Testis (tissue), 3 donors: ENCODE measurements around the gene FCMR. TPM values are rescaled to one million over a fixed set of nuclear protein-coding genes. Genes with fewer than 3 reads are reported as not detected.
A peak's percentile ranks its signal among the peaks of the same experiment; 100 is the strongest.

Source experiments
- DNase-seq: peaks from one replicate; pipeline ENCODE4 v3.0.0-alpha.2; 2019
- H3K27ac ChIP-seq, 2 donors: fragments of 200-600 bp; sonication (generic); one replicate each; pipeline ENCODE4 v1.5.1; 2019
- H3K27me3 ChIP-seq: fragments of 200-600 bp; sonication (generic); one replicate; pipeline ENCODE4 v1.5.1; 2019
- H3K36me3 ChIP-seq: fragments of 200-600 bp; sonication (generic); one replicate; pipeline ENCODE4 v1.5.1; 2017; ENCODE audit warnings: low read depth; ENCODE audit errors: missing control alignments
- H3K4me1 ChIP-seq: fragments of 200-600 bp; sonication (generic); one replicate; pipeline ENCODE4 v1.5.1; 2019
- H3K4me3 ChIP-seq, 2 donors: fragments of 200-600 bp; sonication (generic); one replicate each; pipeline ENCODE4 v1.5.1; 2017 to 2019
- H3K9me3 ChIP-seq: fragments of 200-600 bp; sonication (generic); one replicate; pipeline ENCODE4 v1.5.1; 2017
- CTCF ChIP-seq, 3 experiments: fragments of 450-650 bp in 2 of 3; fragments of 200-600 bp in 1 of 3; sonication (generic) in 1 of 3; IDR thresholded peaks; one replicate each; pipeline ENCODE4 v1.5.1; 2016 to 2019; ENCODE audit warnings: antibody characterized with exemption in 3 of 3, mild to moderate bottlenecking in 2 of 3, moderate library complexity in 1 of 3
- POLR2A ChIP-seq: fragments of 450-650 bp; IDR thresholded peaks from one replicate; pipeline ENCODE4 v1.6.1; 2017; ENCODE audit warnings: antibody characterized with exemption, mild to moderate bottlenecking, moderate library complexity
- WGBS, 2 donors: methylation state at CpG; one replicate each; pipeline ENCODE4 v1.1.5; 2018; 5-methylcytosine and 5-hydroxymethylcytosine counted together
- intact Hi-C: fragments of 100-400 bp; cut with DNase I; formaldehyde crosslinking; loops from one replicate; pipeline ENCODE4 v1.15.1; 2023; ENCODE audit warnings: low total_unique reads
- polyA plus RNA-seq: library from polyadenylated mRNA; stranded (reverse); fragments of 350-450 nt; fragmentation: Illumina TruSeq; extraction: RNeasy Lipid Tissue Mini Kit (QIAGEN cat#74804); gene quantifications from one replicate; pipeline ENCODE4 v1.2.3, GENCODE V29; 2014; ENCODE audit warnings: low read depth, low replicate concordance; ENCODE audit not compliant: insufficient read depth
- total RNA-seq, 2 donors: library from RNA; depleted of rRNA; stranded (reverse); fragments of >200 nt; gene quantifications; one replicate each; pipeline ENCODE4 v1.2.3, GENCODE V29; 2016

FCMR gene
- total and polyA plus RNA-seq, 3 donors from 2014 or later: 1.1 to 5.3 (median 1.3) TPM

GRCh38 chr1:206909161-206909882 is 12.4 kb downstream of the FCMR start:
- no peaks in the 10 kb centered on the region for H3K27me3 ChIP-seq
- H3K36me3 ChIP-seq: no peaks in the 10 kb centered on the region
- no peak for TF ChIP-seq CTCF (IDR thresholded peaks at IDR 0.05)
- peak; percentile 66 for DNase-seq
- H3K27ac ChIP-seq: peak overlapping the region in 1 of 2 donors; percentile 27
- WGBS, 2 donors: 2 to 3% methylated on average over 11 to 56 of the region's 69 CpGs
- intact Hi-C loops: no loop called here
- peak overlapping the region; percentile 43 to 63 for H3K4me3 ChIP-seq
- H3K9me3 ChIP-seq: no peaks in the 10 kb centered on the region
- H3K4me1 ChIP-seq: no peaks in the 10 kb centered on the region

DNA sequence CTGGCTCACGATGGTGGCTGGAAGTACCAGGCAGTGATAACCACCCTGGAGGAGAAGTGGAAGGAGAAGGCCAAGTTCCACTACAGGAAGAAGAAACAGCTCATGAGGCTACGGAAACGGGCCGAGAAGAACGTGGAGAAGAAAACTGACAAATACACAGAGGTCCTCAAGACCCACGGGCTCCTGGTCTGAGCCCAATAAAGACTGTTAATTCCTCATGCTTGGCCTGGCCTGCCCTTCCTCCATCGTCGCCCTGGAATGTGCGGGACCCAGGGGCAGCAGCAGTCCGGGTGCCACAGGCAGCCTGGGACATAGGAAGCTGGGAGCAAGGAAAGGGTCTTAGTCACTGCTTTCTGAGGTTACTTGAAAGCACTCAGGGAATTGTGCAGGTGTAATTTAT is 13.7 kb downstream of the FCMR start:
- H3K9me3 ChIP-seq: no peaks in the 10 kb centered on the region
- H3K36me3 ChIP-seq: no peaks in the 10 kb centered on the region
- no peak for DNase-seq
- no peaks in the 10 kb centered on the region for H3K4me1 ChIP-seq
- H3K27me3 ChIP-seq: no peaks in the 10 kb centered on the region
- intact Hi-C loops: no loop called here
- no peak overlapping the region for H3K4me3 ChIP-seq
- TF ChIP-seq CTCF (IDR thresholded peaks at IDR 0.05): no peak
- TF ChIP-seq POLR2A: no peak
- no peak overlapping the region for H3K27ac ChIP-seq
- WGBS, 2 donors: 73 to 74% methylated on average over 10 of the region's 10 CpGs

DNA sequence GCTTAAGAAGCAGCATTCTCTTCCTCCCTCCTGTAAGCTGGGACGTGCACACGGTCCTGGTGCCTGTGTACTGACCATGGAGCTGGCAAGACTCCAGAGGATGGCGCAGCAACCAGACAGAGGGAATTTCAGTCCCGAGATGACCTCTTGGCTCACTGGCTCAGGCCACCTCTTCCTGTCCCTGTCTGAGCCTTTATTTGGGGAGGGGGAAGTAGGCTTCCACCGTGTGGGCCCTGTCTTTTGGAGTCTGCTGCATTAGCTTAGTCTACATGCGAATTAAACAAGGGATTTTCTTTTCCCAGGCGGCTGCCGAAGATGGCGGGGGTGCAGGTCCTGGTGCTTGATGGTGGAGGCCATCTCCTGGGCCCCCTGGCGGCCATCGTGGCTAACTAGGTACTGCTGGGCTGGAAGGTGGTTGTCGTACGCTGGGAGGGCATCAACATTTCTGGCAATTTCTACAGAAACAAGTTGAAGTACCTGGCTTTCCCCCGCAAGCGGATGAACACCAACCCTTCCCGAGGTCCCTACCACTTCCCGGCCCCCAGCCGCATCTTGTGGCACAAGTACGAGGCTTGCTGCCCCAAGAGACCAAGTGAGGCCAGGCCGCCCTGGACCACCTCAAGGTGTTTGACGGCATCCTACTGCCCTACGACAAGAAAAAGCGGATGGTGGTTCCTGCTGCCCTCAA is 14.3 kb downstream of the FCMR start:
- DNase-seq: peak; percentile 33
- Histone ChIP-seq H3K4me3 (no peak overlapping the region), H3K27me3 (no peaks in the 10 kb centered on the region), H3K36me3 (no peaks in the 10 kb centered on the region), H3K27ac (no peak overlapping the region), H3K9me3 (no peaks in the 10 kb centered on the region), H3K4me1 (no peaks in the 10 kb centered on the region)
- intact Hi-C loops: no loop called here
- WGBS, 2 donors: 60 to 74% methylated on average over 19 to 23 of the region's 23 CpGs
- peak in 2 of 3 experiments; percentile 6 to 12 for TF ChIP-seq CTCF (IDR thresholded peaks at IDR 0.05)
- TF ChIP-seq POLR2A: no peak

- Histone ChIP-seq H3K36me3 (no peaks in the 10 kb centered on the region), H3K4me1 (no peaks in the 10 kb centered on the region), H3K4me3 (no peak overlapping the region), H3K9me3 (no peaks in the 10 kb centered on the region), H3K27me3 (no peaks in the 10 kb centered on the region), H3K27ac (no peak overlapping the region)
- intact Hi-C loops: no loop called here
- WGBS, 2 donors: 81 to 91% methylated on average over 4 of the region's 4 CpGs
- DNase-seq: no peak
- TF ChIP-seq CTCF (IDR thresholded peaks at IDR 0.05) (no peak), POLR2A (no peak)
These were observed 16.2 kb downstream of the FCMR start for GRCh38 chr1:206905295-206906164.
